TTC549 (cell line): ENCODE data around the gene PYGO1.
"Not testable (repeated sequence)": the region's sequence is repeated elsewhere in the genome, so short reads cannot be mapped to it uniquely, and the experiment has no call there.

Experiments
- FAIRE-seq: peaks from 2 replicates; lab custom pipeline; 2012; peaks lifted over from hg19 to GRCh38; lab: Jason Lieb, UNC

The PYGO1 gene, protein sequence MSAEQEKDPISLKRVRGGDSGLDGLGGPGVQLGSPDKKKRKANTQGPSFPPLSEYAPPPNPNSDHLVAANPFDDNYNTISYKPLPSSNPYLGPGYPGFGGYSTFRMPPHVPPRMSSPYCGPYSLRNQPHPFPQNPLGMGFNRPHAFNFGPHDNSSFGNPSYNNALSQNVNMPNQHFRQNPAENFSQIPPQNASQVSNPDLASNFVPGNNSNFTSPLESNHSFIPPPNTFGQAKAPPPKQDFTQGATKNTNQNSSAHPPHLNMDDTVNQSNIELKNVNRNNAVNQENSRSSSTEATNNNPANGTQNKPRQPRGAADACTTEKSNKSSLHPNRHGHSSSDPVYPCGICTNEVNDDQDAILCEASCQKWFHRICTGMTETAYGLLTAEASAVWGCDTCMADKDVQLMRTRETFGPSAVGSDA

GRCh38 chr15:55588070-55588814, at the start of gene PYGO1:
PYGO1 (minus strand) TSS chr15:55588345; CDS start chr15:55587883, 462 bp downstream.
- FAIRE-seq, result no peak

GRCh38 chr15:55637086-55637485, 48.9 kb upstream of the PYGO1 start:
- no peak for FAIRE-seq

GRCh38 chr15:55633731-55634130, 45.6 kb upstream of the PYGO1 start:
- FAIRE-seq, result no peak

DNA sequence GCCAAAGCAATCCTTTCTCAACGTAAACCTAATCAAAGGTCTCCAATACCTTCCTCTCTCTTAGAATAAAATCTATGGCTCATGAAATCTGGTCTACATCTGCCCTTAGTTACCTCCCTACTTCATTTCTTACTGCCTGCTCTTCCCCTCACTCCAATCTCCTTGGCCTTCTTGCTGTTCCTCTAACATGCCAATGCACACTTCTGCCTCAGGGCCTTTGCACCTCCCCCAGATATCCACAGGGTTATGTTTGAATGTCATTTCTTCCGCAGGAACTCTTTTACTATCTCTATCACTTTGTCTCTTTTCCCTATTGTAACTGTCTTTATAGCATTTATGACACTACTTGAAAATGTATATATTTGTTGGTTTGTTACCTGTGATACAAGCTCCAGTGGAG, 44.3 kb upstream of the PYGO1 start:
- FAIRE-seq, result no peak

DNA sequence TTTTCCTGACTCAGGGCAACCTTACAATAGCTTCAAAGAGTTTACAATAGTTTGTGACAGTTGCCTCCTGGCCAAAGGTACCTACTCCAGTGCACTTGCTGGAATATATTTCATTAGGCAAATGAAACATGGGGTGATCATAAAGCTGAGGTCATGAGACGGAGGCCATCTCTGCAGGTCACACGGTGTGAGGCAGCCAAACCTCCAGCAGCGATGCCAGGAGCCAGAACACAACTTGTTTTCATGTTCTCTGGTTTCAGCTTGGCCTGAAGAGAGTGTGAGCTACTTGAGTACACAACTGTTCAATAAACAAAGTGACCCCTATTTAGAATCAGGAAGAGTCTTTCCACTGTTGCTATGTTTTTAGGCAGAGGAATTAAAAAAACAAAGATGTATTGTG, 42.7 kb upstream of the PYGO1 start:
- no peak for FAIRE-seq

- FAIRE-seq, result no peak
Measured at GRCh38 chr15:55628369-55628730, 40.2 kb upstream of the PYGO1 start.

- FAIRE-seq, result no peak
Measured at GRCh38 chr15:55627730-55628368, 39.7 kb upstream of the PYGO1 start.

DNA sequence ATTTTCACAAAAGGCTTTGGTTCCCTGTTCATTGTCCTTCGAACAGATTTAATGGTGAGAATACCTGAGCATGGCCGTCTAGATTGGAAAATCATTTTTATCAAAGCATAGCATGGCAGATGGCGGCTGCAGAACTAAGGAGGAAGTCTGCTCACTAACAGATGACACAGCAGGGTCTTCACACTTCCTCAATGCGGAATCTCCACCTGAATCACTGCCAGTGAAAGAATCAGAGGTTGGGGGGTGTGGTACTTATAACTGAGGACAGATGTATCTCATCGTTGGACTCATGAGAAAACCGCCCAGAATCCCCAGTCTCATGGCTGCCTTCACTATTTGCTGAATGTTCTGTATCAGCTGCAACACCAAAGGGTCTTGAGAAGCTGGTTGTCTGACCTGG, 31.6 kb upstream of the PYGO1 start:
- FAIRE-seq, result no peak

DNA sequence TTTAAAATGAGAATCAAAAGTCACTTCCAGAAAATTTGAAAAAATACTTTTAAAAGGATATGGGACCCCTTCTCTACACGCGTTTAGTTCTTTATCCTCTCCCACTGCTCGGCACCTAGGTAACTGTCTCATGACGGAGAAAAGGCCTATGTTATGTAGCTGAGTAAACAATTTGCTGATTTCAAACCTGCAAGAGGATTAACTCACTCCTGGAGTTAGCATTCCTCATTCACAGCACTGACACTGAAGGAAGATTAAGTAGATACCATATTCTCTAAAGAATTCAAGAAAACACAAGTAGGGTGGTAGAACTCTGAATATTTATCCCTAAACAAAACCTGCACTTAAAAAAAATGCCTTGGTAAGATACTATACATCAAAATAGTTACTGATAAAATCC, 30.2 kb upstream of the PYGO1 start:
- no peak for FAIRE-seq

- no peak for FAIRE-seq
Measured at GRCh38 chr15:55615445-55615844, 27.3 kb upstream of the PYGO1 start.

DNA sequence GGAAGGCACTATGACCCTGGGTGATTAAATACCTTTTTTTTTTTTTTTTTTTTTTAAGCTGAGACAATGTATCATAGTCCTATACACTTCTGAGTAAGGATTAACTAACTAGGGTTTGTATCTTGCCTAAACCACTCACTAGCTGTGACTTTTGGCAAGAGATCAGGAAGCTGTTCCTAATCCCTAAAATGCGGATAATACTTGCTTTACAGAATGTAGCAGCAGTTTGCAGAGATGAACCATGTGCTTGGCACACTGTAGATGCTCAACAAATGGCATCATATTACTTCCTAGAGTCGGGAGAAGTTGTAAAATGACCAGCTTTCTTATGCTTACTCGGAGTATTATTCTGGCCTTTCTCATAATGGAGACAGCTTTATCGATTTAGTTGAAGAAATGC, 25.6 kb upstream of the PYGO1 start:
- no peak for FAIRE-seq

- no peak for FAIRE-seq
Measured at GRCh38 chr15:55606214-55606613, 18.1 kb upstream of the PYGO1 start.

GRCh38 chr15:55601374-55601773, 13.2 kb upstream of the PYGO1 start:
- FAIRE-seq, result no peak

DNA sequence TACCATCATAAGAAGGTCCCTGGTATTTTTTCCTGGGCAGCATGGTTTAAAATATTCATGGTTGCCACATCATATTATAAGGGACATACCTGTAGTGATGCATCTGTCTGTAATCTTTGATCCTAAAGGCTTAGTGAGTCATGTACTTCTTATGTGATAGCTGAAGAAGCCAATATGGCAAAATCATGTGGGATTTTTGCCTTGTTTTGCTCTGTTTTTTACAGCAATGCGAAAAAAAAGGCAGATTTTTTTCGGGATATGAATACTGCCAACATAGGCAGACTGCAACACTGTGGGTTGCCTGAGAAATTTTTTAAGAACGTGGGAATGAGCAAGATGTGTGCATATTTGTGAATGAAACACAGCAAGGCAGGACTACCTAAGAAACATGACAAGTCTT, 11.3 kb upstream of the PYGO1 start:
- no peak for FAIRE-seq

DNA sequence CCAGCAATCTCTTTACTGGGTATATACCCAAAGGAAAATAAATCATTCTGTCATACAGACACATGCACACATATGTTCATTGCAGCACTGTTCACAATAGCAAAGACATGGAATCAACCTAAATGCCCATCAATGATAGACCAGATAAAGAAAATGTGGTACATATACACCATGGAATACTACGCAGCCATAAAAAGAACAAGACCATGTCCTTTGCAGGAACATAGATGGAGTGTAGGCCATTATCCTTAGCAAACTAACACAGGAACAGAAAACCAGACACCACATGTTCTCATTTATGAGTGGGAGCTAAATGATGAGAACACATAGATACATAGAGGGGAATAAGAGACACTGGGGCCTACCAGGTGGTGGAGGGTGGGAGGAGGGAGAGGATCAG, 4.9 kb upstream of the PYGO1 start:
- FAIRE-seq, result not testable (repeated sequence)

- FAIRE-seq, result no peak
Measured at GRCh38 chr15:55590788-55591187, 2.6 kb upstream of the PYGO1 start.

- no peak for FAIRE-seq
Measured at GRCh38 chr15:55589287-55589686, 1.1 kb upstream of the PYGO1 start.

DNA sequence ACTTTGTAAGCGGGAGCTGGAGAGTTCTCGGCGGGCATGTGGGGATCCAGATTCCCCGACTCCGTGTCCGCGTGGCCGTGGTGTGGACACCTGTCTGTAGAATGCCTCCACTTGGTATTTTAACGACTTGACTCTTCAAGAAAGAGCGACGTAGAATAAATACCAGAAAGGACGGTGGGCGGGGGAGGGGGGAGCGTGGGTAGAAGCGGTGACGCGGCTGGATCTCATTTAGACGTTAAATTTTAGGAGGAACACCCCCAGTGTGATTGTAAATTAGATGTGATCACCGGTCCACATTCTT, 620 bp upstream of the PYGO1 start:
- no peak for FAIRE-seq

DNA sequence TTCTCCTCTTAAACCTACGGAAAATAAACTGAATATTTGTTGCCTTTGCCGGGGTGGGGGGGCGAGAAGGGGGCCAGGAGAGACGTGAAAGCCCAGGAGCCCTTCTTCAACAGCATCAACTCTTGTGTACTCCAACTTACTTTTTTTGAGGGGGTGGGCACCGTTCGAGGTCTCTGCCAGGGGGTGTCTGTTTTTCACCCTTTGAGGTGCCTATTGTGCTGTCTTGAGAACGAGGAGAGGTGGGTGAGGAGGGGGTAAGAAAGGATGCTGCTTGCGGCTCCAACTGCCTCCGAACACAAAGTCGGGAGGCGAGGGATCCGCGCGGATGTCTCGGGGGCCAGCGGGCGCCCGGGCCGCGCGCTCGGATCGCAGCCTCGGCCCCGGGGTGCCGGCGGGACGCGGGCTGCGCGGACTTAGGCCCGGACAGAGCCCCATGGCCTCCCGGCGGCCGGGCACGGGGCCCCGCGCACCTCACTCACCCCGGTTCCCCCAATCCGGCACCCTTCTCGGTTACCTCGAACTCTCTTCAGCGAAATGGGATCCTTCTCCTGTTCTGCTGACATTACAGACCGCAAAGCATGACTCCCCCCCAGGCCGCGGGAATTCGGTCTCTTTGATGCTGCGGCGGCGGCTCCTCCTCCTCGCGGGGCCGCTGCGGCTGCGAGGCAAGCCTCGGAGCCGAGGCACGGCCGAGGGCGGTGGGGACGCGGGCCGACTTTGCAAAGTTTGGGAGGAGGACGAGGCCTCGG, 650 bp downstream of the PYGO1 start:
- no peak for FAIRE-seq

DNA sequence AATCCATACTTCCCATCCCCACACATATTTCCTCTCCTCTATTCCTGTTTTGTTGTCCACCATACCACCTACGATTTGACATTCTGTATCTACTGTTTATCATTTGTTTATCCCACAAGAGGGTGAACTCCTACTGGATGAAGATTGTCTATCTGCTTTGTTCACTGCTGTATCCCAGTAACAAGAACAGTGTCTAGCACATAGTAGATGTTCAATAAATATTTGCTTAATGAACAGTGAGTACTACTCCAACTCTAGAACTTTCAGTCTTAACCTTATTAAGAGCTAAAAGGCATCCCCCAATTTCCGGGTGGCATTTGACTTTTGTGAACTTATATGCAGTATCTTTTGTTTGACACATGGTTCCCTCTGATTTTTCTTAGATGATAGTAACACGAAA, 1.3 kb downstream of the PYGO1 start:
- FAIRE-seq, result no peak

- FAIRE-seq, result no peak
Measured at GRCh38 chr15:55576943-55577342, 11.2 kb downstream of the PYGO1 start.

- no peak for FAIRE-seq
Measured at GRCh38 chr15:55574096-55574495, 14.0 kb downstream of the PYGO1 start.

GRCh38 chr15:55573224-55573623, 14.9 kb downstream of the PYGO1 start:
- FAIRE-seq, result no peak
